ENCODE data around the gene FOXL1. TPM values are rescaled to one million over a fixed set of nuclear protein-coding genes. Genes with fewer than 3 reads are reported as not detected.

Gene FOXL1
- total RNA-seq, 1 donor from 2014 or later, result under 0.01 TPM

GRCh38 chr16:86573215-86573614, 5.1 kb upstream of the FOXL1 start:
- H3K9ac ChIP-seq (ENCODE audit: low read depth in 1 of 3, low read length in 3 of 3), result no peak overlapping the region

GRCh38 chr16:86573646-86574508, 4.5 kb upstream of the FOXL1 start:
- Histone ChIP-seq H3K27ac (ENCODE audit: low read depth, low read length) (no peak overlapping the region), H3K9me3 (ENCODE audit: control insufficient read depth in 3 of 3, low read length in 3 of 3) (no peaks in the 10 kb centered on the region), H3K4me3 (ENCODE audit: low read length in 3 of 3) (no peak overlapping the region), H3K9ac (ENCODE audit: low read depth in 1 of 3, low read length in 3 of 3) (no peak overlapping the region), H3K4me1 (ENCODE audit: control insufficient read depth in 3 of 3, insufficient read depth in 3 of 3, low read length in 3 of 3) (peaks cover 2 to 17% (median 16%) of the 10 kb centered on the region in 3 donors), H3K27me3 (ENCODE audit: control insufficient read depth in 3 of 3, insufficient read depth in 3 of 3, low read length in 3 of 3) (peaks cover 94 to 95% (median 95%) of the 10 kb centered on the region in 3 donors), H3K36me3 (ENCODE audit: control insufficient read depth in 3 of 3, insufficient read depth in 3 of 3, low read length in 3 of 3) (no peaks in the 10 kb centered on the region)

More at GRCh38 chr16:86573215-86573614, 5.1 kb upstream of the FOXL1 start:
- H3K36me3 ChIP-seq (ENCODE audit: control insufficient read depth in 3 of 3, insufficient read depth in 3 of 3, low read length in 3 of 3), result no peaks in the 10 kb centered on the region
- H3K4me3 ChIP-seq (ENCODE audit: low read length in 3 of 3), result no peak overlapping the region
- H3K4me1 ChIP-seq (ENCODE audit: control insufficient read depth in 3 of 3, insufficient read depth in 3 of 3, low read length in 3 of 3), result peaks cover 2 to 14% (median 12%) of the 10 kb centered on the region in 3 donors
- H3K27ac ChIP-seq (ENCODE audit: low read depth, low read length), result no peak overlapping the region
- no peaks in the 10 kb centered on the region for H3K9me3 ChIP-seq (ENCODE audit: control insufficient read depth in 3 of 3, low read length in 3 of 3)
- peaks cover 91 to 95% (median 93%) of the 10 kb centered on the region in 3 donors for H3K27me3 ChIP-seq (ENCODE audit: control insufficient read depth in 3 of 3, insufficient read depth in 3 of 3, low read length in 3 of 3)

- peaks cover 94 to 96% (median 95%) of the 10 kb centered on the region in 3 donors for H3K27me3 ChIP-seq (ENCODE audit: control insufficient read depth in 3 of 3, insufficient read depth in 3 of 3, low read length in 3 of 3)
- no peak overlapping the region for H3K27ac ChIP-seq (ENCODE audit: low read depth, low read length)
- H3K9ac ChIP-seq (ENCODE audit: low read depth in 1 of 3, low read length in 3 of 3), result no peak overlapping the region
- H3K4me1 ChIP-seq (ENCODE audit: control insufficient read depth in 3 of 3, insufficient read depth in 3 of 3, low read length in 3 of 3), result peaks cover 2 to 19% (median 16%) of the 10 kb centered on the region in 3 donors
- no peak overlapping the region for H3K4me3 ChIP-seq (ENCODE audit: low read length in 3 of 3)
- no peaks in the 10 kb centered on the region for H3K36me3 ChIP-seq (ENCODE audit: control insufficient read depth in 3 of 3, insufficient read depth in 3 of 3, low read length in 3 of 3)
- H3K9me3 ChIP-seq (ENCODE audit: control insufficient read depth in 3 of 3, low read length in 3 of 3), result no peaks in the 10 kb centered on the region
Observed at GRCh38 chr16:86574646-86575045, 3.7 kb upstream of the FOXL1 start.

- Histone ChIP-seq H3K27me3 (ENCODE audit: control insufficient read depth in 3 of 3, insufficient read depth in 3 of 3, low read length in 3 of 3) (peaks cover 92 to 96% (median 96%) of the 10 kb centered on the region in 3 donors), H3K36me3 (ENCODE audit: control insufficient read depth in 3 of 3, insufficient read depth in 3 of 3, low read length in 3 of 3) (no peaks in the 10 kb centered on the region), H3K4me3 (ENCODE audit: low read length in 3 of 3) (peak overlapping the region in 2 of 3 donors; percentile 3 to 41), H3K4me1 (ENCODE audit: control insufficient read depth in 3 of 3, insufficient read depth in 3 of 3, low read length in 3 of 3) (peaks cover 2 to 21% (median 16%) of the 10 kb centered on the region in 3 donors), H3K9ac (ENCODE audit: low read depth in 1 of 3, low read length in 3 of 3) (no peak overlapping the region), H3K9me3 (ENCODE audit: control insufficient read depth in 3 of 3, low read length in 3 of 3) (no peaks in the 10 kb centered on the region), H3K27ac (ENCODE audit: low read depth, low read length) (peak overlapping the region; percentile 30)
Observed at GRCh38 chr16:86575095-86575685, 3.2 kb upstream of the FOXL1 start.

GRCh38 chr16:86575754-86576557, 2.4 kb upstream of the FOXL1 start:
- peak overlapping the region; percentile 30 for H3K27ac ChIP-seq (ENCODE audit: low read depth, low read length)
- H3K36me3 ChIP-seq (ENCODE audit: control insufficient read depth in 3 of 3, insufficient read depth in 3 of 3, low read length in 3 of 3), result no peaks in the 10 kb centered on the region
- peaks cover 88 to 94% (median 94%) of the 10 kb centered on the region in 3 donors for H3K27me3 ChIP-seq (ENCODE audit: control insufficient read depth in 3 of 3, insufficient read depth in 3 of 3, low read length in 3 of 3)
- H3K9ac ChIP-seq (ENCODE audit: low read depth in 1 of 3, low read length in 3 of 3), result peak overlapping the region in 1 of 3 donors; percentile 57
- no peaks in the 10 kb centered on the region for H3K9me3 ChIP-seq (ENCODE audit: control insufficient read depth in 3 of 3, low read length in 3 of 3)
- peak overlapping the region; percentile 46 to 58 (median 46) for H3K4me3 ChIP-seq (ENCODE audit: low read length in 3 of 3)
- H3K4me1 ChIP-seq (ENCODE audit: control insufficient read depth in 3 of 3, insufficient read depth in 3 of 3, low read length in 3 of 3), result peaks cover 2 to 21% (median 16%) of the 10 kb centered on the region in 3 donors

- H3K4me1 ChIP-seq (ENCODE audit: control insufficient read depth in 3 of 3, insufficient read depth in 3 of 3, low read length in 3 of 3), result peaks cover 2 to 17% (median 16%) of the 10 kb centered on the region in 3 donors
- H3K4me3 ChIP-seq (ENCODE audit: low read length in 3 of 3), result peak overlapping the region; percentile 23 to 58 (median 46)
- H3K9ac ChIP-seq (ENCODE audit: low read depth in 1 of 3, low read length in 3 of 3), result peak overlapping the region in 1 of 3 donors; percentile 57
- no peak overlapping the region for H3K27ac ChIP-seq (ENCODE audit: low read depth, low read length)
- no peaks in the 10 kb centered on the region for H3K9me3 ChIP-seq (ENCODE audit: control insufficient read depth in 3 of 3, low read length in 3 of 3)
- H3K36me3 ChIP-seq (ENCODE audit: control insufficient read depth in 3 of 3, insufficient read depth in 3 of 3, low read length in 3 of 3), result no peaks in the 10 kb centered on the region
- peaks cover 80 to 91% (median 87%) of the 10 kb centered on the region in 3 donors for H3K27me3 ChIP-seq (ENCODE audit: control insufficient read depth in 3 of 3, insufficient read depth in 3 of 3, low read length in 3 of 3)
Observed at GRCh38 chr16:86576591-86577313, 1.6 kb upstream of the FOXL1 start.

- H3K4me1 ChIP-seq (ENCODE audit: control insufficient read depth in 3 of 3, insufficient read depth in 3 of 3, low read length in 3 of 3), result peaks cover 2 to 17% (median 16%) of the 10 kb centered on the region in 3 donors
- peaks cover 75 to 85% (median 80%) of the 10 kb centered on the region in 3 donors for H3K27me3 ChIP-seq (ENCODE audit: control insufficient read depth in 3 of 3, insufficient read depth in 3 of 3, low read length in 3 of 3)
- no peak overlapping the region for H3K4me3 ChIP-seq (ENCODE audit: low read length in 3 of 3)
- no peaks in the 10 kb centered on the region for H3K36me3 ChIP-seq (ENCODE audit: control insufficient read depth in 3 of 3, insufficient read depth in 3 of 3, low read length in 3 of 3)
- no peaks in the 10 kb centered on the region for H3K9me3 ChIP-seq (ENCODE audit: control insufficient read depth in 3 of 3, low read length in 3 of 3)
- no peak overlapping the region for H3K9ac ChIP-seq (ENCODE audit: low read depth in 1 of 3, low read length in 3 of 3)
- peak overlapping the region; percentile 36 for H3K27ac ChIP-seq (ENCODE audit: low read depth, low read length)
Observed at GRCh38 chr16:86577314-86577971, 906 bp upstream of the FOXL1 start.

GRCh38 chr16:86578611-86579267, 390 bp downstream of the FOXL1 start:
- H3K27me3 ChIP-seq (ENCODE audit: control insufficient read depth in 3 of 3, insufficient read depth in 3 of 3, low read length in 3 of 3), result peaks cover 63 to 76% (median 68%) of the 10 kb centered on the region in 3 donors
- H3K36me3 ChIP-seq (ENCODE audit: control insufficient read depth in 3 of 3, insufficient read depth in 3 of 3, low read length in 3 of 3), result no peaks in the 10 kb centered on the region
- no peaks in the 10 kb centered on the region for H3K9me3 ChIP-seq (ENCODE audit: control insufficient read depth in 3 of 3, low read length in 3 of 3)

More at GRCh38 chr16:86578611-86579267, 390 bp downstream of the FOXL1 start:
- H3K27ac ChIP-seq (ENCODE audit: low read depth, low read length), result no peak overlapping the region
- peak overlapping the region in 1 of 3 donors; percentile 35 for H3K4me3 ChIP-seq (ENCODE audit: low read length in 3 of 3)
- H3K9ac ChIP-seq (ENCODE audit: low read depth in 1 of 3, low read length in 3 of 3), result peak overlapping the region in 1 of 3 donors; percentile 16
- H3K4me1 ChIP-seq (ENCODE audit: control insufficient read depth in 3 of 3, insufficient read depth in 3 of 3, low read length in 3 of 3), result peaks cover 2 to 17% (median 16%) of the 10 kb centered on the region in 3 donors

Data from skeletal muscle tissue (tissue), 4 donors.